IMR-90 (cell line): ENCODE results near the gene KPNA5. TPM values are rescaled to one million over a fixed set of nuclear protein-coding genes. Genes with fewer than 3 reads are reported as not detected.

Experiments
- ATAC-seq: fragments of 200-7000 bp; cut with Tn5 transposase; 2 replicates; pipeline ENCODE4 v1.9.1; 2020; ENCODE audit warnings: low read depth, mild to moderate bottlenecking, moderate library complexity
- BruUV-seq: library from RNA; stranded (reverse); fragments of 400-500 nt; replicated peaks from 2 replicates; lab custom pipeline; 2021; lab: Mats Ljungman, UMichigan
- CTCF ChIA-PET: fragments of 300-600 bp; formaldehyde crosslinking; extraction: SDS; loops from one replicate; lab custom pipeline; 2021; ENCODE audit warnings: antibody characterized with exemption; lab: Yijun Ruan, JAX
- POLR2A ChIA-PET: fragments of 300-600 bp; sonication (Branson Sonifier 250); formaldehyde crosslinking; loops from one replicate; lab custom pipeline; 2022; ENCODE audit warnings: antibody characterized with exemption; ENCODE audit not compliant: unreplicated experiment; lab: Charles Lee
- DNase-seq: peaks from one replicate; pipeline ENCODE4 v3.0.0; 2013
- H2AFZ ChIP-seq: replicated peaks from 2 replicates; pipeline ENCODE3; 2013; ENCODE audit warnings: low read length, mild to moderate bottlenecking; ENCODE audit not compliant: poor library complexity
- H2AK5ac ChIP-seq: 2 replicates; pipeline ENCODE4 v1.6.1; 2013; ENCODE audit warnings: low read depth, low read length, inconsistent platforms
- H2AK9ac ChIP-seq: replicated peaks from 2 replicates; pipeline ENCODE3; 2013; ENCODE audit warnings: mild to moderate bottlenecking, low read depth, low read length, moderate library complexity; ENCODE audit not compliant: poor library complexity
- H2BK120ac ChIP-seq: 2 replicates; pipeline ENCODE4 v1.6.1; 2013; ENCODE audit warnings: low read depth, low read length, inconsistent platforms
- H2BK15ac ChIP-seq: 3 replicates; pipeline ENCODE4 v1.6.1; 2013; ENCODE audit warnings: low read depth, low read length, inconsistent platforms
- H2BK20ac ChIP-seq: 2 replicates; pipeline ENCODE4 v1.6.1; 2013; ENCODE audit warnings: low read depth, mild to moderate bottlenecking, inconsistent platforms, low read length, moderate library complexity
- H2BK5ac ChIP-seq: 2 replicates; pipeline ENCODE4 v1.6.1; 2013; ENCODE audit warnings: mild to moderate bottlenecking, low read depth, low read length, inconsistent platforms; ENCODE audit not compliant: poor library complexity, severe bottlenecking
- H3K14ac ChIP-seq: replicated peaks from 2 replicates; pipeline ENCODE4 v1.6.1; 2013; ENCODE audit warnings: low read depth, low read length, inconsistent platforms
- H3K18ac ChIP-seq: 2 replicates; pipeline ENCODE4 v1.6.1; 2013; ENCODE audit warnings: low read depth, low read length, control low read depth
- H3K23ac ChIP-seq: 2 replicates; pipeline ENCODE4 v1.6.1; 2013; ENCODE audit warnings: low read depth, low read length, inconsistent platforms
- H3K27ac ChIP-seq: 2 replicates; pipeline ENCODE4 v1.5.1; 2013; ENCODE audit warnings: mild to moderate bottlenecking, control low read depth, low read length; ENCODE audit not compliant: insufficient read depth
- H3K27me3 ChIP-seq: 2 replicates; pipeline ENCODE4 v1.6.1; 2013; ENCODE audit warnings: low read length; ENCODE audit not compliant: control insufficient read depth, insufficient read depth
- H3K36me3 ChIP-seq: 2 replicates; pipeline ENCODE4 v1.6.1; 2013; ENCODE audit warnings: low read length, mixed read lengths; ENCODE audit not compliant: control insufficient read depth, insufficient read depth
- H3K4ac ChIP-seq: 2 replicates; pipeline ENCODE4 v1.6.1; 2013; ENCODE audit warnings: low read depth, low read length, inconsistent platforms
- H3K4me1 ChIP-seq: 2 replicates; pipeline ENCODE4 v1.6.1; 2013; ENCODE audit warnings: low read length, mixed read lengths; ENCODE audit not compliant: control insufficient read depth, insufficient read depth
- H3K4me2 ChIP-seq: 2 replicates; pipeline ENCODE4 v1.6.1; 2013; ENCODE audit warnings: low read depth, mild to moderate bottlenecking, control low read depth, low read length, moderate library complexity
- H3K4me3 ChIP-seq: 2 replicates; pipeline ENCODE4 v1.5.1; 2013; ENCODE audit warnings: low read depth, mild to moderate bottlenecking, control low read depth, low read length, moderate library complexity; ENCODE audit not compliant: insufficient read depth
- H3K56ac ChIP-seq: 2 replicates; pipeline ENCODE4 v1.6.1; 2013; ENCODE audit warnings: low read length, inconsistent platforms; ENCODE audit not compliant: insufficient read depth; ENCODE audit errors: extremely low read depth
- H3K79me1 ChIP-seq, 2 experiments: 2 replicates each; pipeline ENCODE4 v1.6.1; 2013; ENCODE audit warnings: low read length in 2 of 2, inconsistent platforms in 1 of 2, low read depth in 1 of 2
- H3K9ac ChIP-seq: 2 replicates; pipeline ENCODE4 v1.6.1; 2013; ENCODE audit warnings: low read depth, low read length, control low read depth
- H3K9me1 ChIP-seq: 2 replicates; pipeline ENCODE4 v1.6.1; 2013; ENCODE audit warnings: low read length, inconsistent platforms; ENCODE audit not compliant: insufficient read depth
- H3K9me3 ChIP-seq: 2 replicates; pipeline ENCODE4 v1.6.1; 2013; ENCODE audit warnings: low read length; ENCODE audit not compliant: control insufficient read depth, insufficient read depth
- H4K20me1 ChIP-seq: 2 replicates; pipeline ENCODE4 v1.6.1; 2013; ENCODE audit warnings: low read length, inconsistent platforms; ENCODE audit not compliant: insufficient read depth
- H4K5ac ChIP-seq: 2 replicates; pipeline ENCODE4 v1.6.1; 2013; ENCODE audit warnings: mild to moderate bottlenecking, low read depth, low read length, control low read depth
- H4K8ac ChIP-seq, 2 experiments: 2 replicates each; pipeline ENCODE4 v1.6.1; 2013; ENCODE audit warnings: low read depth in 2 of 2, low read length in 2 of 2, control low read depth in 1 of 2, inconsistent platforms in 1 of 2
- H4K91ac ChIP-seq: 2 replicates; pipeline ENCODE4 v1.6.1; 2013; ENCODE audit warnings: low read depth, low read length, inconsistent platforms; ENCODE audit not compliant: insufficient read depth
- BHLHE40 ChIP-seq: fragments of 150-350 bp; IDR thresholded peaks from 2 replicates; pipeline ENCODE4 v1.6.1; 2016; ENCODE audit warnings: mild to moderate bottlenecking, low read depth, low read length
- CEBPB ChIP-seq: IDR thresholded peaks from 2 replicates; pipeline ENCODE4 v1.6.1; 2012; ENCODE audit warnings: low read depth, low read length, improper control_type of control experiment
- CHD1 ChIP-seq: IDR thresholded peaks from 2 replicates; pipeline ENCODE4 v1.6.1; 2012; ENCODE audit warnings: low read depth, low read length, improper control_type of control experiment
- CTCF ChIP-seq: conservative IDR thresholded peaks from 2 replicates; pipeline ENCODE4 v1.5.1; 2012; ENCODE audit warnings: mild to moderate bottlenecking, low read depth, low read length, improper control_type of control experiment
- FOS ChIP-seq: fragments of 150-350 bp; IDR thresholded peaks from 2 replicates; pipeline ENCODE4 v1.6.1; 2016; ENCODE audit warnings: low read depth, low read length
- MAFK ChIP-seq: IDR thresholded peaks from 2 replicates; pipeline ENCODE4 v1.6.1; 2012; ENCODE audit warnings: low read depth, low read length, improper control_type of control experiment
- MAZ ChIP-seq: IDR thresholded peaks from 2 replicates; pipeline ENCODE4 v1.6.1; 2012; ENCODE audit warnings: low read depth, mild to moderate bottlenecking, low read length, improper control_type of control experiment, moderate library complexity, borderline replicate concordance
- MXI1 ChIP-seq: IDR thresholded peaks from 2 replicates; pipeline ENCODE4 v1.6.1; 2012; ENCODE audit warnings: low read depth, mild to moderate bottlenecking, low read length, moderate library complexity, borderline replicate concordance
- NFE2L2 ChIP-seq: fragments of 150-350 bp; IDR thresholded peaks from 2 replicates; pipeline ENCODE4 v1.6.1; 2016; ENCODE audit warnings: low read depth, mild to moderate bottlenecking, low read length
- POLR2A ChIP-seq: IDR thresholded peaks from 2 replicates; pipeline ENCODE4 v1.6.1; 2012; ENCODE audit warnings: mild to moderate bottlenecking, low read depth, low read length
- RAD21 ChIP-seq: IDR thresholded peaks from 2 replicates; pipeline ENCODE4 v1.6.1; 2012; ENCODE audit warnings: low read length, improper control_type of control experiment
- RCOR1 ChIP-seq: IDR thresholded peaks from 2 replicates; pipeline ENCODE4 v1.6.1; 2012; ENCODE audit warnings: mild to moderate bottlenecking, low read length, improper control_type of control experiment; ENCODE audit not compliant: insufficient replicate concordance
- RFX5 ChIP-seq: IDR thresholded peaks from 2 replicates; pipeline ENCODE4 v1.8.0; 2012; ENCODE audit warnings: low read depth, mild to moderate bottlenecking, low read length, moderate library complexity
- SMC3 ChIP-seq: fragments of 150-350 bp; IDR thresholded peaks from 2 replicates; pipeline ENCODE4 v1.6.1; 2016; ENCODE audit warnings: low read depth, mild to moderate bottlenecking, antibody characterized with exemption, low read length, moderate library complexity
- USF2 ChIP-seq: fragments of 150-350 bp; IDR thresholded peaks from 2 replicates; pipeline ENCODE4 v1.6.1; 2017; ENCODE audit warnings: mild to moderate bottlenecking, antibody characterized with exemption, low read length, low read depth
- WGBS, 2 experiments: methylation state at CpG; one replicate each; pipeline versions ENCODE4 v1.1.5 to v1.1.7; 2013; ENCODE audit warnings: missing lambda C conversion rate in 2 of 2; ENCODE audit not compliant: insufficient read length in 1 of 2; ENCODE audit errors: extremely low coverage in 2 of 2; 5-methylcytosine and 5-hydroxymethylcytosine counted together
- dilution Hi-C: fragments of 300-500 bp; cut with HindIII; formaldehyde crosslinking; loops from one replicate; pipeline ENCODE4 v1.14.3; 2018; ENCODE audit warnings: low sequenced_read_pairs; ENCODE audit not compliant: unreplicated experiment
- in situ Hi-C: fragments of 300-500 bp; cut with MboI; formaldehyde crosslinking; loops from 3 replicates; pipeline ENCODE4 v1.14.3; 2019; ENCODE audit warnings: low sequenced_read_pairs, inconsistent platforms, mixed read lengths
- intact Hi-C: fragments of 100-400 bp; cut with micrococcal nuclease; formaldehyde crosslinking; loops from 2 replicates; pipeline ENCODE4 v1.10.0; 2022
- polyA plus RNA-seq, 3 experiments: library from polyadenylated mRNA; depleted of rRNA; stranded (reverse); fragments of >200 nt; gene quantifications; 2 replicates each; pipeline ENCODE4 v1.2.3, GENCODE V29; 2012; ENCODE audit warnings: low replicate concordance in 1 of 3
- total RNA-seq: library from RNA; depleted of rRNA; stranded (reverse); fragments of >200 nt; gene quantifications from 2 replicates; pipeline ENCODE4 v1.2.3, GENCODE V29; 2012
- TF ChIP-seq, protein P1 (sequence below): fragments of 150-350 bp; IDR thresholded peaks from 2 replicates; pipeline ENCODE4 v1.6.1; 2016; ENCODE audit warnings: low read depth, mild to moderate bottlenecking, low read length, moderate library complexity, borderline replicate concordance

The KPNA5 gene
- total and polyA plus RNA-seq, 2 of the 4 experiments (the other 2 are of a cell fraction): 2.2 to 5.9 TPM

- Histone ChIP-seq H3K4me1 (no peaks in the 10 kb centered on the region), H3K36me3 (no peaks in the 10 kb centered on the region), H3K14ac (no peak overlapping the region), H3K9ac (no peak overlapping the region), H2BK120ac (no peak overlapping the region), H3K4ac (no peak overlapping the region), H3K79me1 (no peaks in the 10 kb centered on the region), H3K23ac (no peak overlapping the region), H3K27ac (no peak overlapping the region), H2BK5ac (no peak overlapping the region), H3K56ac (no peak overlapping the region), H4K91ac (no peak overlapping the region), H2AK5ac (no peak overlapping the region), H3K27me3 (peaks cover 10% of the 10 kb centered on the region), H4K5ac (no peak overlapping the region), H3K9me3 (no peaks in the 10 kb centered on the region), H2BK15ac (no peak overlapping the region), H4K20me1 (no peaks in the 10 kb centered on the region), H3K9me1 (no peaks in the 10 kb centered on the region), H2AFZ (no peak overlapping the region), H3K4me3 (no peak overlapping the region), H4K8ac (no peak overlapping the region), H2BK20ac (no peak overlapping the region), H2AK9ac (no peak overlapping the region), H3K18ac (no peak overlapping the region), H3K4me2 (no peak overlapping the region)
- intact Hi-C loops: no loop called here
- ATAC-seq (no peak), DNase-seq (no peak)
- CTCF ChIA-PET: no interaction called here
- no TSS peak for BruUV-seq
- POLR2A ChIA-PET: no interaction called here
- in situ Hi-C loops: no loop called here
- no peak for TF ChIP-seq NFE2L2
- no peak for TF ChIP-seq SMC3
- no peak for TF ChIP-seq FOS
- TF ChIP-seq MAZ: no peak
- TF ChIP-seq, protein P1, sequence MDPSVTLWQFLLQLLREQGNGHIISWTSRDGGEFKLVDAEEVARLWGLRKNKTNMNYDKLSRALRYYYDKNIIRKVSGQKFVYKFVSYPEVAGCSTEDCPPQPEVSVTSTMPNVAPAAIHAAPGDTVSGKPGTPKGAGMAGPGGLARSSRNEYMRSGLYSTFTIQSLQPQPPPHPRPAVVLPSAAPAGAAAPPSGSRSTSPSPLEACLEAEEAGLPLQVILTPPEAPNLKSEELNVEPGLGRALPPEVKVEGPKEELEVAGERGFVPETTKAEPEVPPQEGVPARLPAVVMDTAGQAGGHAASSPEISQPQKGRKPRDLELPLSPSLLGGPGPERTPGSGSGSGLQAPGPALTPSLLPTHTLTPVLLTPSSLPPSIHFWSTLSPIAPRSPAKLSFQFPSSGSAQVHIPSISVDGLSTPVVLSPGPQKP: no peak
- no peak for TF ChIP-seq CTCF
- TF ChIP-seq POLR2A: no peak
- TF ChIP-seq MAFK: no peak
- no peak for TF ChIP-seq RFX5
- no peak for TF ChIP-seq BHLHE40
- no peak for TF ChIP-seq RAD21
- no peak for TF ChIP-seq CHD1
- TF ChIP-seq RCOR1: no peak
- no peak for TF ChIP-seq MXI1
- TF ChIP-seq USF2: no peak
- no peak for TF ChIP-seq CEBPB
- dilution Hi-C loops: no loop called here
- no CpG with 5 or more reads among the region's 4 CpGs for WGBS, 2 experiments
Observed at GRCh38 chr6:116761779-116762178, 80.8 kb downstream of the KPNA5 start.
